Left ventricle myocardium inferior (tissue), 1 donor: ENCODE results near the gene BMF. TPM values are rescaled to one million over a fixed set of nuclear protein-coding genes. Genes with fewer than 3 reads are reported as not detected.
A peak's percentile ranks its signal among the peaks of the same experiment; 100 is the strongest.

ENCODE experiments used
- DNase-seq: peaks from one replicate; pipeline ENCODE4 v3.0.0-alpha.2; 2020
- H3K27ac ChIP-seq: fragments of 200-600 bp; replicated peaks from 2 replicates; pipeline ENCODE4 v1.8.0; 2021
- H3K27me3 ChIP-seq: fragments of 200-600 bp; 2 replicates; pipeline ENCODE4 v1.8.0; 2021; ENCODE audit warnings: low read depth
- H3K36me3 ChIP-seq: fragments of 200-600 bp; 2 replicates; pipeline ENCODE4 v1.8.0; 2021
- H3K4me1 ChIP-seq: fragments of 200-600 bp; 2 replicates; pipeline ENCODE4 v1.8.0; 2021
- H3K4me3 ChIP-seq: fragments of 200-600 bp; 2 replicates; pipeline ENCODE4 v1.8.0; 2021; ENCODE audit warnings: mild to moderate bottlenecking, moderate library complexity
- H3K9me3 ChIP-seq: fragments of 200-600 bp; replicated peaks from 2 replicates; pipeline ENCODE4 v1.8.0; 2021
- intact Hi-C: fragments of 100-400 bp; cut with micrococcal nuclease; formaldehyde crosslinking; loops from one replicate; pipeline ENCODE4 v1.11.0; 2022
- total RNA-seq: library from RNA; stranded (reverse); fragmentation: NEBNext Ultra II Directional; extraction: Animal tissue kit (Norgen Biotek cat#: 25700); gene quantifications from one replicate; pipeline ENCODE4 v1.2.1, GENCODE V29; 2021
- TF ChIP-seq, protein P1 (sequence below): fragments of 200-600 bp; IDR thresholded peaks from 2 replicates; pipeline ENCODE4 v1.8.0; 2021; ENCODE audit warnings: antibody characterized with exemption, mild to moderate bottlenecking, borderline replicate concordance
- donor health status: DM: no; HTN: yes; CAD: no; lungs with severe emphysema.

The BMF gene
- total RNA-seq, 1 donor from 2014 or later, result 3.1 TPM

DNA sequence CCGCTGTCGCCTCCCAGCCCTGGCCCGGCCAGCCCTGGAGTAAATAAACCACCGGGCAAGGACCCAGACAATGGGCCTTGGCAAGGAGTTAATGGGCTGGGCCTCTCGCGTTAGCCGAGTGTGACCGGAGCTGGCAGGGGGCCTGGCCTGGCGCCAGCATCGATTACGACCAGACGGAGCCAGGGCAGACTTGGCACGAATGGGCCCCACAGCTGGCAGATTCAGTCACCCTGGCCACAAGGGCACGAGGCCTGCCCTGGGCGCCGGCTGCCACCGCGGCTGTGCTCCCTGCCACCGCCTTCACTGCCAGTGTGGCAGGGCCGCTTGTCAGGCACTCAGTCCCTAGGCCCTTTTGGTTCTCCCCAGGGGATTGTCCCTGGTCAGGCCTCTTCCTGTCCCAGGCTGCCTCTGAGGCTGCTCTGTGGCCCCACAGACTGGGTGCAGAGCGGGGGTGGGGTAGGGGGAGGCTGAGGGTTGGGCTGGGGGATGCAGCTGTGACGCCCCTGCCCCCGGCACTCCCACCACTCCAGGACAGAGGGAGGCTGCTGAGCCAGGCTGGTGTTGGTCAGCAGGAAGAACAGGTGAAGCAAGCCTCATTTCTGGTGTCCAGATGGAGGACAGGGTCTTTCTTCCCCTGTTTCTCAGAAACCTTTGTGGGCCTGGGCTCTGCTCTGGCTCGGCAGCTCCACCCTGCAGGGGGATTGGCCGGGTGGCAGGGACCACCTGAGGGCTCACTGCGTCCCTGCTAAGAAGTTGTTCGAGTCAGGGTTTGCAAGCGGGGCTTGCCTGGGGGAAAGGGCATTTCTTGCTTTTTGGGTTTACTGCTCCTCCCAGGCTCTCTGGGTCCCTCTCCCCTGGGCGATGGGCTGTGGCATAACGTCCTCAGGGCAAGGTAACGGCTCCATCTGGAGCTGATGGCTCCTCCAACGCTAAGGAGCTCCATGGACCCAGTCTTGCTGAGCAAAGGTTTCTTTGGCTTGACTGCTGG, 39.2 kb downstream of the BMF start:
- DNase-seq, result peak; percentile 93
- intact Hi-C loops, result no loop called here
- Histone ChIP-seq H3K4me1 (peaks cover 36% of the 10 kb centered on the region), H3K9me3 (no peaks in the 10 kb centered on the region), H3K36me3 (peaks cover 8% of the 10 kb centered on the region), H3K27me3 (no peaks in the 10 kb centered on the region), H3K27ac (peak overlapping the region; percentile 83), H3K4me3 (no peak overlapping the region)
- TF ChIP-seq, protein P1, sequence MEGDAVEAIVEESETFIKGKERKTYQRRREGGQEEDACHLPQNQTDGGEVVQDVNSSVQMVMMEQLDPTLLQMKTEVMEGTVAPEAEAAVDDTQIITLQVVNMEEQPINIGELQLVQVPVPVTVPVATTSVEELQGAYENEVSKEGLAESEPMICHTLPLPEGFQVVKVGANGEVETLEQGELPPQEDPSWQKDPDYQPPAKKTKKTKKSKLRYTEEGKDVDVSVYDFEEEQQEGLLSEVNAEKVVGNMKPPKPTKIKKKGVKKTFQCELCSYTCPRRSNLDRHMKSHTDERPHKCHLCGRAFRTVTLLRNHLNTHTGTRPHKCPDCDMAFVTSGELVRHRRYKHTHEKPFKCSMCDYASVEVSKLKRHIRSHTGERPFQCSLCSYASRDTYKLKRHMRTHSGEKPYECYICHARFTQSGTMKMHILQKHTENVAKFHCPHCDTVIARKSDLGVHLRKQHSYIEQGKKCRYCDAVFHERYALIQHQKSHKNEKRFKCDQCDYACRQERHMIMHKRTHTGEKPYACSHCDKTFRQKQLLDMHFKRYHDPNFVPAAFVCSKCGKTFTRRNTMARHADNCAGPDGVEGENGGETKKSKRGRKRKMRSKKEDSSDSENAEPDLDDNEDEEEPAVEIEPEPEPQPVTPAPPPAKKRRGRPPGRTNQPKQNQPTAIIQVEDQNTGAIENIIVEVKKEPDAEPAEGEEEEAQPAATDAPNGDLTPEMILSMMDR, result no peak

DNA sequence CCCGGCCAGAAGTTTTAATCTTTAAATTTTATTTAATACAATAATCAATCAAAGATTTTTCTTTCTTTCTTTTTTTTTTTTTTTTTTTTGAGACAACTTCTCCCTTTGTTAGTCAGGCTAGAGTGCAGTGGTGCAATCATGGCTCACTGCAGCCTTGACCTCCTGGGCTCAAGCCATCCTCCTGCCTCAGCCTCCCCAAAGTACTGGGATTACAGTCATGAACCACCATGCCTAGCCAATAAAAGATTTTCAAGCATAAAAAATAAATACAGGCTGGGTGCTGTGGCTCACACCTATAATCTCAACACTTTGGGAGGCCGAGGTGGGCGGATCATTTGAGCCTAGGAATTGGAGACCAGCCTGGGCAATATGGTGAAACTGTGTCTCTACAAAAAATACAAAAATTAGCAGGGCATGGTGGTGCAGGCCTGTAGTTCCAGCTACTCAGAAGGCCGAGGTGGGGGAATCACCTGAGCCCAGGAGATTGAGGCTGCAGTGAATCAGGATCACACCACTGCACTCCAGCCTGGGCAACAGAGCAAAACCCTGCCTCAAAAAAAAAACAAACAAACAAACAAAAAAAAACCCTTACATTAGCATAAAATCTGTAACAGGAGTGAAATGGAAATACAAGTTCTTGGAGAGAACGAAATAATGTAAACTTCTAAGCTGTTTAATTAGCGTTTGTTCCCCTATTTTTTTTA, 40.6 kb downstream of the BMF start:
- no peak overlapping the region for H3K27ac ChIP-seq
- H3K9me3 ChIP-seq, result no peaks in the 10 kb centered on the region
- intact Hi-C loops, result no loop called here
- DNase-seq, result no peak
- peaks cover 44% of the 10 kb centered on the region for H3K4me1 ChIP-seq
- no peaks in the 10 kb centered on the region for H3K27me3 ChIP-seq
- TF ChIP-seq, protein P1, result no peak
- H3K36me3 ChIP-seq, result peaks cover 8% of the 10 kb centered on the region
- H3K4me3 ChIP-seq, result no peak overlapping the region

DNA sequence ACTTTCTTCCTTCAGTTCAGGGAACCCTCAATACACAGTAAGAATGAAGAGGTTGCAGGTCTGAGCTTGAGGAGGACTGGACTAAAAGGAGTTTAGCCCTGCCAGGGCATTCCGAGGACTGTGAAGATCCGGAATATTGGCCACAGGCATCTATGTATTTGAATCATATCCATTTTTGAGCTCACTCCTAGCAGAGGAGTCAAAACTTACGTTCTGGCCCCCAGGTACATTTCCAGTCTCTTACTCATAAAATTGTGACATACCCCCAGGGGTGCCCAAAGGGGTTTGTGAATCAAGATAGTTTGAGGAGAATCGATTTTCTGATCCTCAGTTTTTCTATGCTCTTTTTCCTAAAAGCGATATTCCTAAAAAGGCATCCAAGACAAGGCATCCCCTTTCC, 42.1 kb downstream of the BMF start:
- Histone ChIP-seq H3K36me3 (peaks cover 8% of the 10 kb centered on the region), H3K4me3 (no peak overlapping the region), H3K9me3 (no peaks in the 10 kb centered on the region), H3K27ac (no peak overlapping the region), H3K27me3 (no peaks in the 10 kb centered on the region), H3K4me1 (peaks cover 31% of the 10 kb centered on the region)
- TF ChIP-seq, protein P1, result no peak
- no peak for DNase-seq
- intact Hi-C loops, result no loop called here

DNA sequence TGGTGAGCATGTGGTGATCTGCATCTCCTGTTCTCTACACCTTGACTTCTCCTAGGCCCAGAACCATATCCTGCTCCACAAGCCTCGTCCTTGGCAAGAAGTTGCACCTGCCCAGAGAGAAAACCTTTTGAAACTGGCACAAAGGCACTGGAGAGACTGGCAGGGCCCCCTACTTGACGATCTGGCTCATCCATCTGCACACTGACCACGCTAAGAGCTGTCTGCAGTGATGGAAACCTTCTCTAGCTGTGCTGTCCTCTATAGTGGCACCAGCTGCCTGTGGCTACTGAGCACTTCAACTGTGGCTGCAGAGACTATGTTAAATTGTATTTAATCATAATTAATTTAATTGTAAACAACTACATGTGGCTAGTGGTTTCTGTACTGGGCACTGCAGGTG, 43.5 kb downstream of the BMF start:
- no peaks in the 10 kb centered on the region for H3K27me3 ChIP-seq
- no peak overlapping the region for H3K4me3 ChIP-seq
- TF ChIP-seq, protein P1, result no peak
- no peaks in the 10 kb centered on the region for H3K9me3 ChIP-seq
- intact Hi-C loops, result no loop called here
- no peak overlapping the region for H3K27ac ChIP-seq
- H3K4me1 ChIP-seq, result peaks cover 29% of the 10 kb centered on the region
- peaks cover 12% of the 10 kb centered on the region for H3K36me3 ChIP-seq
- no peak for DNase-seq

DNA sequence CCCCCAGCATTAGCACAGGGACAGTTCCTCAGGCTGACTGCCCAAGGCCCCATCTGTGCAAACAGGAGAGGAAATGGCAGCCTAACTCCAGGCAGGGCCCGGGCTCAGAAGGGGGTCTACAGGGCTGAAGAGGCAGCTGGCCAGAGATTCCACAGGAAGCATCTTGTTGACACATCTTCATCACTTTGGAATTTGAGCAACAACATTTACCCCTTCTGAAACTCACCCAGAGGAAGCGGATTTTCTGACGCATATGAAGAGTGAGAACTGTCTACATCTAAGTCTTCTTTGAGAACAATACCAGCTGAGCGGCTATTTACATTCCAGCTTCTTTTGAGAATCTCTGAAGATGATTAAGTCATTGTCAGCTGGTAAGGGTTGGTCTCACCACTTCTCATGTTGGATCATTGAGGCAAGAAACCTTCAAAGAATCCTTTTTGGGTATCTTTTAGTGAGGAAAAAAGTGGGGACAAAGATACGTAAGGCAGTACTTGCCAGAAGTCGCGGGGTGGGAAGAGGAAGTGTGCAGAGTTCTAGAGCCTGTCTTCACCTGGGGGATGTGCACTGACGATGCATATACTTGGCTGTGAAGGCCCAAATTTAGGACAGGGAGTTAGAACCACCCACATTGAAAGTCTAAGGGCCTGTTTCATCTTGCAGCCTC, 44.3 kb downstream of the BMF start:
- Histone ChIP-seq H3K27me3 (no peaks in the 10 kb centered on the region), H3K36me3 (peaks cover 12% of the 10 kb centered on the region), H3K27ac (no peak overlapping the region), H3K9me3 (no peaks in the 10 kb centered on the region), H3K4me1 (peaks cover 21% of the 10 kb centered on the region), H3K4me3 (no peak overlapping the region)
- TF ChIP-seq, protein P1, result no peak
- DNase-seq, result no peak
- intact Hi-C loops, result no loop called here
